Natural killer cell (primary cell): ENCODE data around the gene ZNF639. TPM values are rescaled to one million over a fixed set of nuclear protein-coding genes. Genes with fewer than 3 reads are reported as not detected.

Experiments
- ATAC-seq, 3 donors: fragments of 150-1000 bp in 2 of 3; fragments of 200-7000 bp in 1 of 3; cut with Tn5 transposase; 1 replicate in 1 of 3; 2 replicates in 2 of 3; pipeline ENCODE4 v1.10.0; 2021; ENCODE audit warnings: mild to moderate bottlenecking in 2 of 3, moderate library complexity in 2 of 3
- DNase-seq, 2 donors: peaks; one replicate each; pipeline versions ENCODE4 v3.0.0 to v3.0.0-alpha.2; 2013 to 2021; ENCODE audit warnings: mixed read lengths in 1 of 2
- H3K27ac ChIP-seq: one replicate; pipeline ENCODE4 v1.5.1; 2013; ENCODE audit warnings: mild to moderate bottlenecking, low read length
- H3K27me3 ChIP-seq: one replicate; pipeline ENCODE4 v1.6.1; 2013; ENCODE audit warnings: low read length; ENCODE audit not compliant: control insufficient read depth, insufficient read depth
- H3K36me3 ChIP-seq: one replicate; pipeline ENCODE4 v1.6.1; 2013; ENCODE audit warnings: low read length; ENCODE audit not compliant: control insufficient read depth, insufficient read depth
- H3K4me1 ChIP-seq: one replicate; pipeline ENCODE4 v1.6.1; 2013; ENCODE audit warnings: low read length; ENCODE audit not compliant: control insufficient read depth, insufficient read depth
- H3K4me3 ChIP-seq: one replicate; pipeline ENCODE4 v1.5.1; 2013; ENCODE audit warnings: low read length
- H3K9me3 ChIP-seq: one replicate; pipeline ENCODE4 v1.6.1; 2013; ENCODE audit warnings: low read length; ENCODE audit not compliant: control insufficient read depth, insufficient read depth
- H3K27ac Mint-ChIP-seq, 2 donors: one replicate each; pipeline ENCODE4 v1.8.0; 2022; ENCODE audit warnings: mild to moderate bottlenecking in 2 of 2, mixed read lengths in 2 of 2, moderate library complexity in 1 of 2
- H3K27me3 Mint-ChIP-seq, 2 donors: one replicate each; pipeline ENCODE4 v1.8.0; 2022; ENCODE audit warnings: low read depth in 2 of 2, mixed read lengths in 2 of 2
- H3K36me3 Mint-ChIP-seq: one replicate; pipeline ENCODE4 v1.8.0; 2022; ENCODE audit warnings: mixed read lengths
- H3K4me1 Mint-ChIP-seq, 2 donors: one replicate each; pipeline ENCODE4 v1.8.0; 2022; ENCODE audit warnings: mixed read lengths in 2 of 2
- H3K4me3 Mint-ChIP-seq: one replicate; pipeline ENCODE4 v1.8.0; 2022; ENCODE audit warnings: mild to moderate bottlenecking, moderate library complexity, mixed read lengths
- H3K9me3 Mint-ChIP-seq, 2 donors: one replicate each; pipeline ENCODE4 v1.8.0; 2022; ENCODE audit warnings: mixed read lengths in 2 of 2
- WGBS: methylation state at CpG from one replicate; pipeline ENCODE4 v1.1.7; 2013; ENCODE audit warnings: missing lambda C conversion rate; ENCODE audit not compliant: insufficient coverage; 5-methylcytosine and 5-hydroxymethylcytosine counted together
- intact Hi-C: fragments of 100-400 bp; cut with micrococcal nuclease; formaldehyde crosslinking; loops from one replicate; pipeline ENCODE4 v1.14.2; 2022
- total RNA-seq, 4 donors: library from RNA; stranded (reverse); fragments of 120-200 nt in 1 of 4; gene quantifications; one replicate each; pipeline versions ENCODE4 v1.2.3 to v1.2.4, GENCODE V29; 2013 to 2022
- TF ChIP-seq, protein P1 (sequence below): fragments of 200-600 bp; IDR thresholded peaks from one replicate; pipeline ENCODE4 v1.8.0; 2022; ENCODE audit warnings: antibody characterized with exemption

ZNF639 gene
- total RNA-seq, 3 donors from 2014 or later (not counting 1 experiment from before 2014, with no cell fraction given), result 51.8 to 54.5 (median 53.5) TPM

- Histone ChIP-seq H3K4me3 (no peak overlapping the region), H3K27me3 (no peaks in the 10 kb centered on the region), H3K4me1 (no peaks in the 10 kb centered on the region), H3K36me3 (no peaks in the 10 kb centered on the region), H3K27ac (no peak overlapping the region), H3K9me3 (no peaks in the 10 kb centered on the region)
- H3K36me3 Mint-ChIP-seq, result no peaks in the 10 kb centered on the region
- no peaks in the 10 kb centered on the region for H3K4me1 Mint-ChIP-seq
- TF ChIP-seq, protein P1, sequence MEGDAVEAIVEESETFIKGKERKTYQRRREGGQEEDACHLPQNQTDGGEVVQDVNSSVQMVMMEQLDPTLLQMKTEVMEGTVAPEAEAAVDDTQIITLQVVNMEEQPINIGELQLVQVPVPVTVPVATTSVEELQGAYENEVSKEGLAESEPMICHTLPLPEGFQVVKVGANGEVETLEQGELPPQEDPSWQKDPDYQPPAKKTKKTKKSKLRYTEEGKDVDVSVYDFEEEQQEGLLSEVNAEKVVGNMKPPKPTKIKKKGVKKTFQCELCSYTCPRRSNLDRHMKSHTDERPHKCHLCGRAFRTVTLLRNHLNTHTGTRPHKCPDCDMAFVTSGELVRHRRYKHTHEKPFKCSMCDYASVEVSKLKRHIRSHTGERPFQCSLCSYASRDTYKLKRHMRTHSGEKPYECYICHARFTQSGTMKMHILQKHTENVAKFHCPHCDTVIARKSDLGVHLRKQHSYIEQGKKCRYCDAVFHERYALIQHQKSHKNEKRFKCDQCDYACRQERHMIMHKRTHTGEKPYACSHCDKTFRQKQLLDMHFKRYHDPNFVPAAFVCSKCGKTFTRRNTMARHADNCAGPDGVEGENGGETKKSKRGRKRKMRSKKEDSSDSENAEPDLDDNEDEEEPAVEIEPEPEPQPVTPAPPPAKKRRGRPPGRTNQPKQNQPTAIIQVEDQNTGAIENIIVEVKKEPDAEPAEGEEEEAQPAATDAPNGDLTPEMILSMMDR, result no peak
- 91% methylated on average over 6 of the region's 6 CpGs for WGBS
- DNase-seq, result no peak
- H3K27me3 Mint-ChIP-seq, result peaks cover 13 to 27% of the 10 kb centered on the region in 2 donors
- no peaks in the 10 kb centered on the region for H3K9me3 Mint-ChIP-seq
- no peak for ATAC-seq
- no peak overlapping the region for H3K27ac Mint-ChIP-seq
- intact Hi-C loops, result no loop called here
- H3K4me3 Mint-ChIP-seq, result no peak overlapping the region
These were observed 36.5 kb upstream of the ZNF639 start for GRCh38 chr3:179286331-179286730.

DNA sequence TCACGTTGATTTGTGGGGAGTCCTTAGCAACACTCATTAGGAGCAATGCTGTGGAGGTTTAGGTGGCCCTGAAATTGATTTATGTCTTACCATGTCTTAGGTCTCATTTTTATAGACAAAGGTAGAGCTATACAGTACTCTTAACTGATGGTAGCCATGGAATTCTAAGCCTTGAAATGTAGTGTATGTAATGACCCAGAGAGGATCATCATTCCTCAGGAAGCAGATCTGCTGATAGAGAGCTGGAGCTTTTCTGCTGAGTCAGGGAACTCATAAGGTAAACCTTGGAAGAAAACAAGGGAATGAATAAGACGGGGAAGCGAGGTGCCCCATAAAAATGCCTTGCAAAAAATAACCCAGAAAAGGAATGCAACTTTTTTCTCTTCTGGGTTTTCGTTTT is 34.0 kb upstream of the ZNF639 start:
- WGBS, result 80% methylated on average over 4 of the region's 4 CpGs
- Histone ChIP-seq H3K36me3 (no peaks in the 10 kb centered on the region), H3K4me3 (no peak overlapping the region), H3K4me1 (no peaks in the 10 kb centered on the region), H3K9me3 (no peaks in the 10 kb centered on the region), H3K27ac (no peak overlapping the region), H3K27me3 (no peaks in the 10 kb centered on the region)
- no peak for ATAC-seq
- no peaks in the 10 kb centered on the region for H3K4me1 Mint-ChIP-seq
- H3K27me3 Mint-ChIP-seq, result peaks cover 6 to 11% of the 10 kb centered on the region in 2 donors
- TF ChIP-seq, protein P1, result no peak
- H3K9me3 Mint-ChIP-seq, result no peaks in the 10 kb centered on the region
- no peaks in the 10 kb centered on the region for H3K36me3 Mint-ChIP-seq
- H3K4me3 Mint-ChIP-seq, result no peak overlapping the region
- no peak overlapping the region for H3K27ac Mint-ChIP-seq
- no peak for DNase-seq
- intact Hi-C loops, result no loop called here

DNA sequence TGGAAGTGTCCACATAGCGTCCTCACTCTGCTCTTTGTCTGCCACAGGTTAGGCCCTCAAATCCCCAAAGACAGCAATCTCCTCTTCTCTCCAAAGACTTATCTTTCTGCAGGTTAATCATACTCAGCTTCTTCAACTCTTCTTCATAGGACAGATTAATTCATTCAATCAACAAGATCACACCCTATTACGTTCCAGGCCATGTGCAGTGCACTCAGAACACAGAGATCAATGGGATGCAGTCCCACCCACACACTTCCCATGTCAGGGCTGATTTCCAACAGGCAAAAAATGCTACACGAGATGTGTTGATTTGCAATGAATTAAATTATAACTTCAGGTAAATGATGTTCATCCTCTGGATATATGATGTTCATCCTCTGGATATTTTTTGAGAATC is 33.5 kb upstream of the ZNF639 start:
- no peak overlapping the region for H3K27ac ChIP-seq
- no peaks in the 10 kb centered on the region for H3K4me1 ChIP-seq
- intact Hi-C loops, result no loop called here
- Mint-ChIP-seq H3K27ac (no peak overlapping the region), H3K4me1 (no peaks in the 10 kb centered on the region), H3K36me3 (no peaks in the 10 kb centered on the region), H3K9me3 (no peaks in the 10 kb centered on the region), H3K27me3 (peaks cover 1 to 7% of the 10 kb centered on the region in 2 donors), H3K4me3 (no peak overlapping the region)
- H3K27me3 ChIP-seq, result no peaks in the 10 kb centered on the region
- no peaks in the 10 kb centered on the region for H3K36me3 ChIP-seq
- ATAC-seq (no peak), DNase-seq (no peak)
- H3K4me3 ChIP-seq, result no peak overlapping the region
- TF ChIP-seq, protein P1, result no peak
- 78% methylated on average over 2 of the region's 3 CpGs for WGBS
- no peaks in the 10 kb centered on the region for H3K9me3 ChIP-seq

GRCh38 chr3:179292450-179292849 is 30.4 kb upstream of the ZNF639 start:
- intact Hi-C loops, result no loop called here
- H3K27me3 Mint-ChIP-seq, result peaks cover 11 to 17% of the 10 kb centered on the region in 2 donors
- Histone ChIP-seq H3K27ac (no peak overlapping the region), H3K9me3 (no peaks in the 10 kb centered on the region), H3K4me1 (no peaks in the 10 kb centered on the region), H3K4me3 (no peak overlapping the region), H3K27me3 (no peaks in the 10 kb centered on the region), H3K36me3 (no peaks in the 10 kb centered on the region)
- TF ChIP-seq, protein P1, result no peak
- DNase-seq, result no peak
- ATAC-seq, result no peak
- no peaks in the 10 kb centered on the region for H3K4me1 Mint-ChIP-seq
- H3K27ac Mint-ChIP-seq, result no peak overlapping the region
- H3K4me3 Mint-ChIP-seq, result no peak overlapping the region
- no peaks in the 10 kb centered on the region for H3K9me3 Mint-ChIP-seq
- H3K36me3 Mint-ChIP-seq, result no peaks in the 10 kb centered on the region
- 100% methylated on average over 2 of the region's 2 CpGs for WGBS
